ENCODE measurements around the gene EIF5B.

- TF ChIP-seq CTCF (IDR thresholded peaks at IDR 0.05) (no peak), POLR2A (IDR thresholded peaks at IDR 0.05) (no peak)
These were observed 43.3 kb downstream of the EIF5B start for GRCh38 chr2:99380376-99381010.

Measured in lower leg skin (tissue), 3 donors.